ENCODE results near the gene DLGAP1.

DLGAP1 gene

DNA sequence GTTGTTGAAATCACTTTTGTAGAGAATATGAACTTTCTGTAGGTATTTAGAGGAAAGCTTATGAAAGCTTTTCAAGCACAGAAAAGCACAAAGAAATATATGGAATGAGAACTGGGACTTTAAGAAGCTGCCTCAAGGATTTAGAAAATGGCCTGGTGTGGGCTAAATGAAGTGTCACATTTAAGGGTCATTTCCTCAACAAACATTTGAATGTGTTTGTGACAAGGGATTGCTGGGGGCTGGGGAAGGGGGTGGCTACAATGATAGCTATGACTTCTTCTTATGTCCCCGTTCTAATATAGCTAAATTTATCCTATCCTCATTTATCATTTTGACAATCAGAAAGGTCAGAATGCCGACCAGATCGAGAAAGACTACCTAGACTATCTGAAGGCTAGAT is 69.2 kb downstream of the DLGAP1 start:
- DNase-seq (ENCODE audit: low read depth): no peak
- TF ChIP-seq, protein P1, sequence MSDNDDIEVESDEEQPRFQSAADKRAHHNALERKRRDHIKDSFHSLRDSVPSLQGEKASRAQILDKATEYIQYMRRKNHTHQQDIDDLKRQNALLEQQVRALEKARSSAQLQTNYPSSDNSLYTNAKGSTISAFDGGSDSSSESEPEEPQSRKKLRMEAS (IDR thresholded peaks at IDR 0.05; ENCODE audit: low read depth, low read length): no peak
- TF ChIP-seq CTCF (IDR thresholded peaks at IDR 0.05; ENCODE audit: low read depth, low read length) (no peak), POLR2A (IDR thresholded peaks at IDR 0.05; ENCODE audit: extremely low read depth, insufficient read length) (no peak), MYC (IDR thresholded peaks at IDR 0.05; ENCODE audit: low read depth, low read length) (no peak)
- no peak overlapping the region for H3K4me3 ChIP-seq (ENCODE audit: low read depth, low read length)

DNA sequence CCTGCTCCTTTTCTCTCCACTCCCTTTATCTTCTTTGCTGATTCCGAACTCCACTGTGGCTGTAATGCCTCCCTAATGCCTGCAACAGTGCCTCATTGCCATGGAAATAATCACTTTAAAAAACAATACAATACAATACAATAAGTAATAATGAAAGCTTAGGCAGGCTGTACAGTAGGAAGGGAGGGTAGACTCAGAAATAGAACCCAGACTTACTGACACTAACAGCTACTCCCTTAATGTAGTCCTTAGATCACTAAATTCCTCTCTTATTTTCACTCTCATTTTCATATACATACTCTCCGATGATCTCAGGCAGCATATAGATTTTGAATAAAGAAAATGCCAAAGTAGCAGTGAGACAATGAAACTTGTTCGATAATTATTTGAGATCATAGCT is 70.2 kb downstream of the DLGAP1 start:
- H3K4me3 ChIP-seq (ENCODE audit: low read depth, low read length): no peak overlapping the region
- TF ChIP-seq CTCF (IDR thresholded peaks at IDR 0.05; ENCODE audit: low read depth, low read length) (no peak), POLR2A (IDR thresholded peaks at IDR 0.05; ENCODE audit: extremely low read depth, insufficient read length) (no peak), MYC (IDR thresholded peaks at IDR 0.05; ENCODE audit: low read depth, low read length) (no peak)
- TF ChIP-seq, protein P1 (IDR thresholded peaks at IDR 0.05; ENCODE audit: low read depth, low read length): no peak
- DNase-seq (ENCODE audit: low read depth): no peak

- no peak overlapping the region for H3K4me3 ChIP-seq (ENCODE audit: low read depth, low read length)
- no peak for DNase-seq (ENCODE audit: low read depth)
- TF ChIP-seq, protein P1 (IDR thresholded peaks at IDR 0.05; ENCODE audit: low read depth, low read length): no peak
- no peak for TF ChIP-seq MYC (IDR thresholded peaks at IDR 0.05; ENCODE audit: low read depth, low read length)
- TF ChIP-seq CTCF (IDR thresholded peaks at IDR 0.05; ENCODE audit: low read depth, low read length): no peak
- no peak for TF ChIP-seq POLR2A (IDR thresholded peaks at IDR 0.05; ENCODE audit: extremely low read depth, insufficient read length)
These were observed 80.5 kb downstream of the DLGAP1 start for GRCh38 chr18:4374564-4374963.

DNA sequence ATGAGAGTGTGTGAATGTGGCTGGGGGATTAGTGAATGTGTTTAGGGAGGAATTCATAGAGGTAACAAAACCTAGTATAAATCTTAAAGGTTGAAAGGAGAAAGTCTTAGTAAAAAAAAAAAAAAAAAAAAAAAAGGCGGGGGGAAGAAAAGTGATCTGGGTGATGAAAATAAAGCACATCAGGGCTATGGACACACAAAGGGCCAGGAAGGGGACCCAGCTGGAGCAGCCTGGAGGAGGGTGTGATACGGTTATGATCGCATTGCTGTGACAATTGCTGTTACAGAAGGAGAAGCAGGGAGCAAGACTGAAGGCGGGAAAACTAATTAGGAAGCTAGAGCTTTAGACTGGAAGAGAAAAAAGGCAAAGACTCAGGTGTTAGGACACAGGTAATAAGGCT is 85.4 kb downstream of the DLGAP1 start:
- DNase-seq (ENCODE audit: low read depth): no peak
- H3K4me3 ChIP-seq (ENCODE audit: low read depth, low read length): no peak overlapping the region
- TF ChIP-seq POLR2A (IDR thresholded peaks at IDR 0.05; ENCODE audit: extremely low read depth, insufficient read length): no peak

DNA sequence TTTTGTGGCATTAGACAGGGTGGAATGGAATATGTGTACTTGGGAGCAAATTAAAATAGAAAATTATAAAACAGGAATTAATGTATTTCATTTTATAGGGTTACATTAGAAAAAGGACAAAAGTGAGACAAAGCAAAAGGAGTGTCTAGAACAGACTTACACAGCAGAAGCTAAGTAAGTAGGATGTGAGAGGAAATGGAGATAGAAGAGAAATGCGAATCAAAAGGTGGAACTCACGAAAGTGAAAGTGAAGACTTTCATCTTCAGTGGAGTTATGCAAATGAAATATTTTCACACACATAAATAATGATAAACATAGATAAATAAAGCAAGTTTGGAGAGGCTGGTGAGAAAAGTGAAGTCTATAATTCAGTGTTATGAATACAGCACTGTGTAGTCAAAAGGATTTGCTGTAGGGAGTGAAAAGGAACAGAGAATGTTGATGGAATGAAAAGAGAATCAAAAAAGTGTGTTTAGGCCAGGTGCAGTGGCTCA is 94.8 kb downstream of the DLGAP1 start:
- no peak overlapping the region for H3K4me3 ChIP-seq (ENCODE audit: low read depth, low read length)
- no peak for DNase-seq (ENCODE audit: low read depth)
- TF ChIP-seq POLR2A (IDR thresholded peaks at IDR 0.05; ENCODE audit: extremely low read depth, insufficient read length) (no peak), CTCF (IDR thresholded peaks at IDR 0.05; ENCODE audit: low read depth, low read length) (no peak), MYC (IDR thresholded peaks at IDR 0.05; ENCODE audit: low read depth, low read length) (no peak)
- TF ChIP-seq, protein P1 (IDR thresholded peaks at IDR 0.05; ENCODE audit: low read depth, low read length): no peak

- TF ChIP-seq, protein P1 (IDR thresholded peaks at IDR 0.05; ENCODE audit: low read depth, low read length): no peak
- TF ChIP-seq MYC (IDR thresholded peaks at IDR 0.05; ENCODE audit: low read depth, low read length) (no peak), CTCF (IDR thresholded peaks at IDR 0.05; ENCODE audit: low read depth, low read length) (no peak), POLR2A (IDR thresholded peaks at IDR 0.05; ENCODE audit: extremely low read depth, insufficient read length) (no peak)
- DNase-seq (ENCODE audit: low read depth): no peak
- no peak overlapping the region for H3K4me3 ChIP-seq (ENCODE audit: low read depth, low read length)
These were observed 96.5 kb downstream of the DLGAP1 start for GRCh38 chr18:4358618-4359017.

Data from NB4 (cell line).